Measurements from ENCODE around the gene TARBP1.
"Not testable (repeated sequence)": the region's sequence is repeated elsewhere in the genome, so short reads cannot be mapped to it uniquely, and the experiment has no call there.

The TARBP1 gene

DNA sequence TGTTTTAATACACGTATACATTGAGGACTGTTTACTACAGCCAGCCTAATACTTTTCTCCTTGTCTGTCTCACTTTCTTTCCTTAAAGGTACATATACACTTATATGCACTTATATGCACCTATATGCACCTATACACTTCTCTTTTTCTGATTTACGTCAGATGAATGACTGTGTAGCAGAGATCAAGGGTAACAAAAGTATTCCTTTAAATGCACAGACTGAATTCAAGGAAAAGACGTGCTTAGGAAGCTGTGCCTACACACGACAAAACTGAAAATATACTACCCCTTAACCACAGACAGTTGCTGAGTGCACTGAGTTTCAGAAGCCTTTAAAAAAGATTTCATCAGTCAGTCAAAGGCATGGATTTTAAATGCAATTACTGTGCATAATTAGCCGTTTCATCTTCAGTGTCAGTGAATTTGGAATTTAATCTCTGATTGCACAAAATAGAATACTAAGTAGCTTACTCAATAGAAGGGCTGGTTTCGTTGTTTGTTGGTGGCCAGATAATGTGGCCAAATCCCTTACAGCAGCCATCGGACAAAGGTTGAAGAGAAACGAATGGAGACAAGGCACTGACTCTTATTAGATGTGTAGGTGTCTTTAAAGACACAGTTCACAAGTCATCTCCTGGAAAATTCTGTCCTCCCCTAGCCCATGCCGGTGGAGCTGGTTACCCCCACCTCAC lies 38.3 kb upstream of the TARBP1 start:
- no peak for TF ChIP-seq JUND (IDR thresholded peaks at IDR 0.05; ENCODE audit: low read depth)
- in situ Hi-C loops (cut with HindIII; ENCODE audit: low pct_unique_long_range_greater_than_20kb, low sequenced_read_pairs), result no loop called here
- no peak for DNase-seq (ENCODE audit: low read depth in 1 of 2, low spot score in 1 of 2)

DNA sequence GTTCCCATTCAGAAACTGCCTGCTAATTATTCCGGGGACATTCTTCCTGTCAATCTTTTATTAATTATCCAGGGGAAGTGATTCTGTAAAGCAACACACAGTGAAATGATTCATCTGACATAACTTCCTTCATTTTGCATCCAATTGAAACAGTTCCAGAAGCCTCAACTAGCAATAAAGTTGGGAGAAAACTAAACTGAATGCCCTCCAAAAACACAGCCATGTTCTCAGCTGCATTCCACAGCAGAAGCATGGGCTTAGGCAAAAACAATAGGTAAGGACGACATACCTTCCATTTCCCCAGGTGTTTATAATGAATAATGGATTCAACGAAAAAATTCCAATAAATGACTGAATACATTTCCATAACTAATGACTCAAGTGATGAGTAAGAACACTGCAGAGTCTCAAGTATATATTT lies 36.9 kb upstream of the TARBP1 start:
- no peak for TF ChIP-seq JUND (IDR thresholded peaks at IDR 0.05; ENCODE audit: low read depth)
- DNase-seq (ENCODE audit: low read depth in 1 of 2, low spot score in 1 of 2), result no peak
- in situ Hi-C loops (cut with HindIII; ENCODE audit: low pct_unique_long_range_greater_than_20kb, low sequenced_read_pairs), result no loop called here

DNA sequence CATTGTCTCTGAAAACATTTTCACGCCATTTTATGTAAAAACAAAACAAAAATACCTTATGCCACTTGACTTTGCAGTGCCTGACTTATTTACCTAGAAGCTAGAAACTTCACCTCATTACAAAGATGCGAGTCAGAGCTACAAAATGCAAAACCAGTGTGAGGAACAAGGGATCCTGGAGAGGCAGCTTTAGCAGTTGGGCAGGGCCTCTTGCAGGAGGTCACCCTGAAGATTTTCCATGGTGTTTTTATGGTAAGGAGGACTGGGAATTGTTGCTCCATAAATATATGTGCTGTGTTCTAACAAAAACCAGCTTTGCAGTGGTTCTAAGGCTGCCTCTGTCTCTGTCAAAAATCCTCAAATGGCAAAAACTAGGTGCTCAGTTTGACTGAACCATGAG lies 36.4 kb upstream of the TARBP1 start:
- DNase-seq (ENCODE audit: low read depth in 1 of 2, low spot score in 1 of 2), result no peak
- no peak for TF ChIP-seq JUND (IDR thresholded peaks at IDR 0.05; ENCODE audit: low read depth)
- in situ Hi-C loops (cut with HindIII; ENCODE audit: low pct_unique_long_range_greater_than_20kb, low sequenced_read_pairs), result no loop called here

DNA sequence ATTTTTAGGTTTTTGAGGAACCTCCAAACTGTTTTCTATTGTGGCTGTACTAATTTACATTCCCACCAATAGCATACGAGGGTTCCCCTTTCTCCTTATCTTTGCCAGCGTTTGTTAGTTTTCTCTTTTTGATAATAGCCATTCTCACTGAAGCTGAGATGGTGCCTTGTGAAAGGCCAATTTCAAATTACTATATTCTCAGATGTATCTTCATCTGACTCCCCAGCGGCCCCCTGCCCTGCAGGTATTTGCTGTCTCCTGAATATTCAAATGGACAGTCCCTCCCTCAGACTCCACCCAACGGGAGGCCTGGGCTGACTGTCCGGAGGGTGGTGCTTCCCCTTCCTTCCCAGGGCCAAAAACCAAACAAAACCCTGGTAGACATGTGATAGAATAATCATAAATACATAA lies 33.5 kb upstream of the TARBP1 start:
- in situ Hi-C loops (cut with HindIII; ENCODE audit: low pct_unique_long_range_greater_than_20kb, low sequenced_read_pairs), result no loop called here
- no peak for DNase-seq (ENCODE audit: low read depth in 1 of 2, low spot score in 1 of 2)
- no peak for TF ChIP-seq JUND (IDR thresholded peaks at IDR 0.05; ENCODE audit: low read depth)

DNA sequence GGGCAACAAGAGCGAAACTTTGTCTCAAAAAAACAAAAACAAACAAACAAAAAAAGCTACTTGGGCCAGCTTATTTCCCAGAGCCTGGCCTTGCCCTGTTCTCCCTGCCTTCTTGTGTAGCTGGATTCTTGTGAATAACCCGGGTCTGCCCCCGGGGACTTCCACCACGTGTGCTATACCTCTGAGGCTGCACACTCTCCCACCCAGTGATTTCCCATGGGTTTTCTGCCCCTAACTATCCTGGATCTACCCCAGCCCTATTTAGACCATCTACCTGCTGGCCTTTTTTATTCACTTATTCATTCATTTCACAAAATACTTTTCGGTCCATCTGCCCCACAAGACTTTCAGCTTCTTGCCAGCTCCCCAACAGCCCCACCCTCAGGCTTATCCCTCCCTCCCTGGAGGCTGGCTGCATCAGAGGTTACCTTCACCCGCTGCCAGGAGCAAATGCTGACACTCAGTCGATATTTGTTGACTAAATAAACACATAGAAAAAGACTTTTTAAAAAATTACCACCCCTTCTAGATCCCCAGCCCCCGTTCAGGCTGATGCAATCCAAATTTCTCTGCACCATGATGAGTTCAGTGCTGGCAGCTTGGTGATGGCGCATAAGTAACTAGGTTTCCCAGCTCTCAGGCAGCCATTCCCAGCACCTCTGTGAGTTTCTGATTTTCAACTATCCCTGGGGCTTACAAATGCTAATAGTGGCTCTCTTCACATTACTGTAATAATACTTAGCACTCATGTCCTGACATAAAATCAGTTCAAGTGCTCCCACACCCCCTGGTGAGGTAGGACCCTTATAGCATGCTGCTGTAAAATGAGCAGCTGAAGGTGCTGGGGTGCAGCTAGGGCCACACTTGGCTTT lies 30.7 kb upstream of the TARBP1 start:
- in situ Hi-C loops (cut with HindIII; ENCODE audit: low pct_unique_long_range_greater_than_20kb, low sequenced_read_pairs), result no loop called here
- no peak for DNase-seq (ENCODE audit: low read depth in 1 of 2, low spot score in 1 of 2)
- TF ChIP-seq JUND (IDR thresholded peaks at IDR 0.05; ENCODE audit: low read depth), result no peak

DNA sequence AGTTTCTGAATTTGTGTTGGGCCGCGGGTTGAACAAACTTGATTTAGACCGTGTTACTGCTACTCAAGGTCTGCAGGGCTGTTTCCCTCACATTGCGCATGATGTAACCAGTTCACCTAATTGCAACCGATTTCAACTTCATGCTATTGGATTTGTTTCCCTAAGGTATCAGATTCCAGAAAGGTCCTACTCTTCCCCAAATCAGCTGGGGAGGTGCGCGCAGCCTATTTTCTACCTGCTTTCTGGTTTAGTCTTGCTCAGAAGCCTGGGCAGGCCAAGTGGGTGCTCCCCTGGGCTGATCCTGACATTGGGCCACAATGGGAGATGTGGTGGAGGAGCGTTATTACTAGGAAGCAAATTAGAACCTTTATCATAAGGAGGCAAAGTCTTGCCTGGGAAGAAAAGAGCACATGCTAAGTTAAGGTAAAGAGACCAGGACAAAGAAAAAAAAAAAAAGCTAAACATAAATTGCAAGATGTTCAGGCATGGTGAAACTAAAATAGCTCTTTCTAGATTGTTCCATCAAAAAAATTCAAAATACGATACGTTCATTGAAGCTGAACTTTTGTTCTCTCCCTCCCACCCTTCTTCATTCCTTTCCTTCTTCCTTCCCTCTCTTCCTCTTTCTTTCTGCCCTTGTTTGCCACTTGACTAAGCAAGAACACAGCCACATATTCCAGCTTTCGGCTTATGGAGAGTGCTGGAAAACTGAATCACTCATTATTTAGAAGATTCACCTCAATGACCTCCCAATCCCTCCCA lies 28.8 kb upstream of the TARBP1 start:
- no peak for TF ChIP-seq JUND (IDR thresholded peaks at IDR 0.05; ENCODE audit: low read depth)
- in situ Hi-C loops (cut with HindIII; ENCODE audit: low pct_unique_long_range_greater_than_20kb, low sequenced_read_pairs), result no loop called here

DNA sequence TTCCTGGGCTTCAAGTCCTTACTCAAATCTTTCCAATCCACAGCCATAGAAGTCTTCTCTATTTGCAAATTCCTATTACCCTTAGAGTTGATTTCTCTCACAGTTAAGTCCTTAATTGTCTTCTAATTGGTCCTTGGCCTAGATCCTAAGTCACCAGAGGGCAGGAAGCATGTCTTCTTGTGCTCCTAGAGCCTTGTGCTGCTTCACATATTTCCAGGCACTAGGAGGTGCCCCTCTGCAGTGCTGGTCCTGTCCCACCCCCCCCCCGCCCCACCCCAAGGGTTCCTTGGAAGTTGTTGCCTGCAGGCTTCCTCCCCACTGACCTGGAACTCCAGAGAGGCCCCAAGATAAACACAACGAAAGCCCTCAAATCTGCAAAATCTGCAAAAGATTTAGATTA lies 28.1 kb upstream of the TARBP1 start:
- in situ Hi-C loops (cut with HindIII; ENCODE audit: low pct_unique_long_range_greater_than_20kb, low sequenced_read_pairs), result no loop called here
- no peak for TF ChIP-seq JUND (IDR thresholded peaks at IDR 0.05; ENCODE audit: low read depth)
- DNase-seq (ENCODE audit: low read depth in 1 of 2, low spot score in 1 of 2), result no peak

More for the DNA sequence above, 28.8 kb upstream of the TARBP1 start:
- no peak for DNase-seq (ENCODE audit: low read depth in 1 of 2, low spot score in 1 of 2)

DNA sequence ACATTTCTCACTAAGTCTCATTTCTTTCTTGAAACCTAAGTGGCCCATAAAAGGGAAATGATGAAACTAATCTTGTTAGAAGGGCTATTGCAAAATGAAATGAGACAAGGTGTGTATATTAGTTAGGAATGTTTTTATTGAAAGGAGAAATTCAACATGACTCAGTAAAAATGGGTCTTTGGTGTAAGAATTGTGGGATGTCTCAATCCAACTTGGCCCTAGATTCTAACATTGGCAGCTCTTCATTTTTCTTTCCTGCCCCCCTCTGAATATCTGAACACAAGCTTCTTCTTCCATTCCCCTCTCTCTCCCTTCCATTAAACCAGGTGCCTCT lies 26.8 kb upstream of the TARBP1 start:
- no peak for TF ChIP-seq JUND (IDR thresholded peaks at IDR 0.05; ENCODE audit: low read depth)
- DNase-seq (ENCODE audit: low read depth in 1 of 2, low spot score in 1 of 2), result no peak
- in situ Hi-C loops (cut with HindIII; ENCODE audit: low pct_unique_long_range_greater_than_20kb, low sequenced_read_pairs), result no loop called here

DNA sequence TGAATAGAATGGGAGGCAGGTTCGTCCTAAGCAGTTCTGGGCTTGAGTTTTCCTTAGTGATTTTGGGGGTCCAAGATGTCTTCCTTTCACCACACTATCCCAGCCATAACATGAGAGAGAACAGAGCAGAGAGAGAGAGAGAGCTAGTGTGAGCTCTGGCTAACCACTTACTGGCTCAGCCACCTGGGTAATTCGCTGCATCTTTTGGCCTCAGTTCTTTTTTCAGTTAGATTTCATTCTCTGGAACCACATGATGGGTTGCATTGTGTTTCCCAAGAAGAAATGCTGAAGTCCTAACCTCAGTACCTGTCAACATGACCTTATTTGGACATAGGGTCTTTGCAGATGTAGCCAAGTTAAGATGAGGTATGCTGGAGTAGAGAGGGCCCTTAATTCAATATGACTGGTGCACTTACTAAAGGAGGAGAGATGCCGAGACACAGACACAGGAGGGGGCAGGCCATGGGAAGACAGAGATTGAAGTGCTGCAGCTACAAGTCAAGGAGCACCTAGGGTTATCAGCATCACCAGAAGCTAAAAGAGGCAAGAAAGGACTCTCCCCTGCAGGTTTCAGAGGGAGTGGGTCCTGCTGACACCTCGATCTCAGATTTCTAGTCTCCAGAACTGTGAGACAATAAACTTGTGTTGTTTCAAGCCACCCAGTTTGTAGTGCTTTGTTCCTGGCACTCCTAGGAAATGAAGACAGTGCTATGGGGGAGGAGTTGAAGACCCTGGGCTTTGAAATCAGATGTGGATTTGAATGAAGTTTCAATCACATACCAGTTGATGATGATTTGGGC lies 26.2 kb upstream of the TARBP1 start:
- no peak for TF ChIP-seq JUND (IDR thresholded peaks at IDR 0.05; ENCODE audit: low read depth)
- in situ Hi-C loops (cut with HindIII; ENCODE audit: low pct_unique_long_range_greater_than_20kb, low sequenced_read_pairs), result no loop called here
- no peak for DNase-seq (ENCODE audit: low read depth in 1 of 2, low spot score in 1 of 2)

DNA sequence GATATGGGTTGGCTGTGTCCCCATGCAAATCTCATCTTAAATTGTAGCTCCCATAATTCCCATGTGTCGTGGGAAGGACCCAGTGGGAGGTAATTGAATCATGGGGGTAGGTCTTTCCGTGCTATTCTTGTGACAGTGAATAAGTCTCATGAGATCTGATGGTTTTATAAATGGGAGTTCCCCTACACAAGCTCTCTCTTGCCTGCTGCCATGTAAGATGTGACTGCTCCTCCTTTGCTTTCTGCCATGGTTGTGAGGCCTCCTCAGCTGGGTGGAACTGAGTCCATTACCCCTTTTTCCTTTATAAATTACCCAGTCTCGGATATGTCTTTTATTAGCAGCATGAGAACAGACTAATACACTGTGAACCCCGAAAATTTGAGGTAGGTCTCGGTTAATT lies 25.3 kb upstream of the TARBP1 start:
- in situ Hi-C loops (cut with HindIII; ENCODE audit: low pct_unique_long_range_greater_than_20kb, low sequenced_read_pairs); DNase-seq (ENCODE audit: low read depth in 1 of 2, low spot score in 1 of 2): not testable (repeated sequence)

DNA sequence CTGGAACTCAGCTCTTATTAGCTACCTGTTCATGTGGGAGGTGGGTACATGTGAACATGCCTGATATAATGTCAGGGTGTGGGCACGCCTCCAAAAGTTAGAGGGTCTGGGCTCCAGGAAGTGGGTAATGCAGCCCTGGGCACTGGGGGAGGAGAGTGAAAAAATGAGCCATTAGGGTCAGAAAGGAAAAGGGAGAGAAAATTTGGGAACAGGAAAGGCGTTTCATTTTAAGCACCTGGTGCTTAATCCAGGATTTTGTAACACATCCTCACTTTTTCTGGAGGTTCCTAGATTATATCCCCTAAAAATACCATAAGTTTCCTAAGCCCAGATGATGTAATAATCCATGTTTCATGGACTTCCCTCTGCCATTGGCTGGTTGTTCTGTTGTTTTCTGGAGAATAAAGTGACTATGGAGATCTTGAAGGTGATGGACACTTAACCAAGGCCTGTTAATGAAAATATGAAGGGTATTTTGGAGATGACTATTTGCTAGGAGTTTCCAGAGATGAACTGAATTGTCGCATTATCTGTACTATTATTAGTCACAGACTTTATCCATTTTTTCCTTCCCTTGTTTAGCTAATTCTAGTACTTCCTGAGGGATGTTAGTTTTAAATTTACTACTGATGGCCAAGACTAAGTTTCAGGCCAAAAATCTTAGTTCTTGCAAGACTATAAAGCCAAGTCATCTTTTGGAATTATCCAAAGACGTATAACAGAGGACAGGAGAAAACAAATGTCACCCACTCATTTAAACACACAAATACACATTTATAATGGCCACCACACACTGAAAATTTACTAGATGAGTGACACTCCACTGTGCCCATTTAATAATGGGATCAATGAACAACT lies 24.4 kb upstream of the TARBP1 start:
- TF ChIP-seq JUND (IDR thresholded peaks at IDR 0.05; ENCODE audit: low read depth), result no peak
- in situ Hi-C loops (cut with HindIII; ENCODE audit: low pct_unique_long_range_greater_than_20kb, low sequenced_read_pairs), result no loop called here
- DNase-seq (ENCODE audit: low read depth in 1 of 2, low spot score in 1 of 2), result no peak

All from T47D (cell line).